OCI-LY1 (cell line): Measurements from ENCODE around the gene GSX1.
"Not testable (repeated sequence)": the region's sequence is repeated elsewhere in the genome, so short reads cannot be mapped to it uniquely, and the experiment has no call there.

Experiments
- CTCF ChIP-seq: fragments of 200-600 bp; sonication (generic), shearing (Covaris generic); IDR thresholded peaks from 2 replicates; pipeline ENCODE4 v1.5.1; 2017; ENCODE audit warnings: mild to moderate bottlenecking, antibody characterized with exemption, low read length, moderate library complexity, mixed read lengths
- EZH2 ChIP-seq: fragments of 200-600 bp; sonication (generic), shearing (Covaris generic); IDR thresholded peaks from 2 replicates; pipeline ENCODE4 v1.8.0; 2017; ENCODE audit warnings: borderline replicate concordance, mixed run types, mild to moderate bottlenecking, antibody characterized with exemption, low read length, moderate library complexity, mixed read lengths

GRCh38 chr13:27748143-27748542, 44.1 kb upstream of the GSX1 start:
- TF ChIP-seq EZH2, CTCF: not testable (repeated sequence)
